ENCODE results near the gene OR2H1.
"Not testable (repeated sequence)": the region's sequence is repeated elsewhere in the genome, so short reads cannot be mapped to it uniquely, and the experiment has no call there.

DNA sequence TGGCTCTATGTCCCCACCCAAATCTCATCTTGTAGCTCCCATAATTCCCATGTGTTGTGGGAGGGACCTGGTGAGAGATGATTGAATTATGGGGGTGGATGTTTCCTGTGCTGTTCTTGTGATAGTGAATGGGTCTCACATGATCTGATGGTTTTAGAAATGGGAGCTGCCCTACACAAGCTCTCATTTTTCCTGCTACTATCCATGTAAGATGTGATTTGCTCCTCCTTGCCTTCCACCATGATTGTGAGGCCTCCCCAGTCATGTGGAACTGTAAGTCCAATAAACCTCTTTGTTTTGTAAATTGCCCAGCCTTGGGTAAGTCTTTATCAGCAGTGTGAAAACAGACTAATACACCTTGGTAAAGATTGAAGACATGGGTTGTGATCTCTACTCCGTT, 12.9 kb upstream of the OR2H1 start:
- not testable (repeated sequence) for TF ChIP-seq ZNF589 (CRISPR knock-in tag; IDR thresholded peaks at IDR 0.05; ENCODE audit: low read depth); POLR2A (conservative IDR thresholded peaks at IDR 0.05); SMAD1 (IDR thresholded peaks at IDR 0.05; ENCODE audit: low read depth, low read length, partially characterized antibody); RBM34 (IDR thresholded peaks at IDR 0.05; ENCODE audit: borderline replicate concordance, insufficient read depth, low read length); JUND (IDR thresholded peaks at IDR 0.05; ENCODE audit: borderline replicate concordance, low read depth, low read length); JUND (tag; IDR thresholded peaks at IDR 0.05; ENCODE audit: borderline replicate concordance, low read depth, low read length); NR2C2 (CRISPR knock-in tag; IDR thresholded peaks at IDR 0.05); NR2C2 (tag; IDR thresholded peaks at IDR 0.05); JUNB (CRISPR knock-in tag; conservative IDR thresholded peaks at IDR 0.05); ZNF24 (IDR thresholded peaks at IDR 0.05); EZH2 (IDR thresholded peaks at IDR 0.05; ENCODE audit: borderline replicate concordance, low read depth, low read length); SRSF1 (IDR thresholded peaks at IDR 0.05; ENCODE audit: low read depth, low read length); CCAR2 (IDR thresholded peaks at IDR 0.05; ENCODE audit: low read depth, low read length)
